ENCODE measurements around the gene KLHL1. TPM values are rescaled to one million over a fixed set of nuclear protein-coding genes. Genes with fewer than 3 reads are reported as not detected.

The KLHL1 gene
- total and polyA plus RNA-seq, 2 of the 4 experiments (the other 2 are of a cell fraction): not detected

DNA sequence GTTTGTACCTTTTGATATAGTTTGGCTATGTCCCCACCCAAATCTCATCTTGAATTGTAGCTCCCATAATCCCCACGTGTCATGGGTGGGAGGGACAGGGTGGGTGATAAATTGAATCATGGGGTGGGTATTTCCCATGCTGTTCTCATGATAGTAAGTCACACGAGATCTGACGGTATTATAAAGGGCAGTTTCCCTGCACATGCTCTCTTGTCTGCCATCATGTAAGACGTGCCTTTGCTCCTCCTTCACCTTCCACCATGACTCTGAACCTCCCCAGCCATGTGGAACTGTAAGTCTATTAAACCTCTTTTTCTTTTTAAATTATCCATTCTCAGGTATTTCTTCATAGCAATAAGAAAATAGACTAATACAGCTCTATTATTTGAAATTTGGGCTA is 331.3 kb downstream of the KLHL1 start:
- Histone ChIP-seq H4K20me1 (ENCODE audit: insufficient read depth, low read length) (no peaks in the 10 kb centered on the region), H2BK15ac (ENCODE audit: low read depth, low read length) (no peak overlapping the region), H3K9me3 (ENCODE audit: control insufficient read depth, insufficient read depth, low read length) (peaks cover 2% of the 10 kb centered on the region; the same call in 1 of the 2 replicates), H3K4me2 (ENCODE audit: low read depth, low read length) (no peak overlapping the region), H3K4me3 (ENCODE audit: insufficient read depth, low read depth, low read length) (no peak overlapping the region), H3K56ac (ENCODE audit: extremely low read depth, insufficient read depth, low read length) (no peak overlapping the region), H3K27me3 (ENCODE audit: control insufficient read depth, insufficient read depth, low read length) (no peaks in the 10 kb centered on the region), H2AFZ (replicated peaks; ENCODE audit: low read length, poor library complexity) (no peak overlapping the region), H3K14ac (replicated peaks; ENCODE audit: low read depth, low read length) (no peak overlapping the region), H4K8ac (ENCODE audit: low read depth in 2 of 2, low read length in 2 of 2) (no peak overlapping the region), H2AK5ac (ENCODE audit: low read depth, low read length) (no peak overlapping the region), H4K5ac (ENCODE audit: low read depth, low read length) (no peak overlapping the region), H2AK9ac (replicated peaks; ENCODE audit: low read depth, low read length, poor library complexity) (no peak overlapping the region), H3K23ac (ENCODE audit: low read depth, low read length) (no peak overlapping the region), H3K4me1 (ENCODE audit: control insufficient read depth, insufficient read depth, low read length) (no peaks in the 10 kb centered on the region), H2BK120ac (ENCODE audit: low read depth, low read length) (no peak overlapping the region), H2BK20ac (ENCODE audit: low read depth, low read length) (no peak overlapping the region), H3K9ac (ENCODE audit: low read depth, low read length) (no peak overlapping the region), H3K9me1 (ENCODE audit: insufficient read depth, low read length) (no peaks in the 10 kb centered on the region), H3K4ac (ENCODE audit: low read depth, low read length) (no peak overlapping the region), H3K79me1 (ENCODE audit: low read depth in 1 of 2, low read length in 2 of 2) (no peaks in the 10 kb centered on the region), H3K27ac (ENCODE audit: insufficient read depth, low read length) (no peak overlapping the region), H3K36me3 (ENCODE audit: control insufficient read depth, insufficient read depth, low read length) (no peaks in the 10 kb centered on the region), H4K91ac (ENCODE audit: insufficient read depth, low read depth, low read length) (no peak overlapping the region), H3K18ac (ENCODE audit: low read depth, low read length) (no peak overlapping the region), H2BK5ac (ENCODE audit: low read depth, low read length, poor library complexity, severe bottlenecking) (no peak overlapping the region)
- in situ Hi-C loops (cut with MboI; ENCODE audit: low sequenced_read_pairs): no loop called here
- dilution Hi-C loops (cut with HindIII; ENCODE audit: low sequenced_read_pairs, unreplicated experiment): no loop called here
- CTCF ChIA-PET: no interaction called here
- DNase-seq (no peak), ATAC-seq (ENCODE audit: low read depth) (no peak)
- intact Hi-C loops (cut with micrococcal nuclease): no loop called here
- BruUV-seq (replicated peaks): no TSS peak
- TF ChIP-seq CHD1 (IDR thresholded peaks at IDR 0.05; ENCODE audit: low read depth, low read length) (no peak), RFX5 (IDR thresholded peaks at IDR 0.05; ENCODE audit: low read depth, low read length) (no peak), RAD21 (IDR thresholded peaks at IDR 0.05; ENCODE audit: low read length) (no peak), CEBPB (IDR thresholded peaks at IDR 0.05; ENCODE audit: low read depth, low read length) (no peak), POLR2A (IDR thresholded peaks at IDR 0.05; ENCODE audit: low read depth, low read length) (no peak), BHLHE40 (IDR thresholded peaks at IDR 0.05; ENCODE audit: low read depth, low read length) (no peak), MAFK (IDR thresholded peaks at IDR 0.05; ENCODE audit: low read depth, low read length) (no peak), NFE2L2 (IDR thresholded peaks at IDR 0.05; ENCODE audit: low read depth, low read length) (no peak), MAZ (IDR thresholded peaks at IDR 0.05; ENCODE audit: borderline replicate concordance, low read depth, low read length) (no peak), RCOR1 (IDR thresholded peaks at IDR 0.05; ENCODE audit: insufficient replicate concordance, low read length) (no peak), SMC3 (IDR thresholded peaks at IDR 0.05; ENCODE audit: low read depth, low read length) (no peak), MXI1 (IDR thresholded peaks at IDR 0.05; ENCODE audit: borderline replicate concordance, low read depth, low read length) (no peak), FOS (IDR thresholded peaks at IDR 0.05; ENCODE audit: low read depth, low read length) (no peak)
- TF ChIP-seq, protein P1, sequence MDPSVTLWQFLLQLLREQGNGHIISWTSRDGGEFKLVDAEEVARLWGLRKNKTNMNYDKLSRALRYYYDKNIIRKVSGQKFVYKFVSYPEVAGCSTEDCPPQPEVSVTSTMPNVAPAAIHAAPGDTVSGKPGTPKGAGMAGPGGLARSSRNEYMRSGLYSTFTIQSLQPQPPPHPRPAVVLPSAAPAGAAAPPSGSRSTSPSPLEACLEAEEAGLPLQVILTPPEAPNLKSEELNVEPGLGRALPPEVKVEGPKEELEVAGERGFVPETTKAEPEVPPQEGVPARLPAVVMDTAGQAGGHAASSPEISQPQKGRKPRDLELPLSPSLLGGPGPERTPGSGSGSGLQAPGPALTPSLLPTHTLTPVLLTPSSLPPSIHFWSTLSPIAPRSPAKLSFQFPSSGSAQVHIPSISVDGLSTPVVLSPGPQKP (IDR thresholded peaks at IDR 0.05; ENCODE audit: borderline replicate concordance, low read depth, low read length): no peak
- TF ChIP-seq, protein P2, sequence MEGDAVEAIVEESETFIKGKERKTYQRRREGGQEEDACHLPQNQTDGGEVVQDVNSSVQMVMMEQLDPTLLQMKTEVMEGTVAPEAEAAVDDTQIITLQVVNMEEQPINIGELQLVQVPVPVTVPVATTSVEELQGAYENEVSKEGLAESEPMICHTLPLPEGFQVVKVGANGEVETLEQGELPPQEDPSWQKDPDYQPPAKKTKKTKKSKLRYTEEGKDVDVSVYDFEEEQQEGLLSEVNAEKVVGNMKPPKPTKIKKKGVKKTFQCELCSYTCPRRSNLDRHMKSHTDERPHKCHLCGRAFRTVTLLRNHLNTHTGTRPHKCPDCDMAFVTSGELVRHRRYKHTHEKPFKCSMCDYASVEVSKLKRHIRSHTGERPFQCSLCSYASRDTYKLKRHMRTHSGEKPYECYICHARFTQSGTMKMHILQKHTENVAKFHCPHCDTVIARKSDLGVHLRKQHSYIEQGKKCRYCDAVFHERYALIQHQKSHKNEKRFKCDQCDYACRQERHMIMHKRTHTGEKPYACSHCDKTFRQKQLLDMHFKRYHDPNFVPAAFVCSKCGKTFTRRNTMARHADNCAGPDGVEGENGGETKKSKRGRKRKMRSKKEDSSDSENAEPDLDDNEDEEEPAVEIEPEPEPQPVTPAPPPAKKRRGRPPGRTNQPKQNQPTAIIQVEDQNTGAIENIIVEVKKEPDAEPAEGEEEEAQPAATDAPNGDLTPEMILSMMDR (conservative IDR thresholded peaks at IDR 0.05; ENCODE audit: low read depth, low read length): no peak
- TF ChIP-seq, protein P3, sequence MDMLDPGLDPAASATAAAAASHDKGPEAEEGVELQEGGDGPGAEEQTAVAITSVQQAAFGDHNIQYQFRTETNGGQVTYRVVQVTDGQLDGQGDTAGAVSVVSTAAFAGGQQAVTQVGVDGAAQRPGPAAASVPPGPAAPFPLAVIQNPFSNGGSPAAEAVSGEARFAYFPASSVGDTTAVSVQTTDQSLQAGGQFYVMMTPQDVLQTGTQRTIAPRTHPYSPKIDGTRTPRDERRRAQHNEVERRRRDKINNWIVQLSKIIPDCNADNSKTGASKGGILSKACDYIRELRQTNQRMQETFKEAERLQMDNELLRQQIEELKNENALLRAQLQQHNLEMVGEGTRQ (IDR thresholded peaks at IDR 0.05; ENCODE audit: low read depth, low read length): no peak
- POLR2A ChIA-PET (ENCODE audit: unreplicated experiment): no interaction called here
- no CpG with 5 or more reads among the region's 4 CpGs for WGBS, 2 experiments (ENCODE audit: extremely low coverage in 2 of 2, insufficient read length in 1 of 2)
